ENCODE measurements around the gene SCMH1.
"Not testable (repeated sequence)": the region's sequence is repeated elsewhere in the genome, so short reads cannot be mapped to it uniquely, and the experiment has no call there.

SCMH1 gene

GRCh38 chr1:41249319-41249718 is 7.2 kb upstream of the SCMH1 start:
- ATAC-seq: no peak

GRCh38 chr1:41246568-41246967 is 4.5 kb upstream of the SCMH1 start:
- ATAC-seq: no peak

- no peak for ATAC-seq
Observed at GRCh38 chr1:41245659-41246058, 3.6 kb upstream of the SCMH1 start.

- no peak for ATAC-seq
Observed at GRCh38 chr1:41243079-41243385, 926 bp upstream of the SCMH1 start.

- no peak for ATAC-seq
Observed at GRCh38 chr1:41242342-41243078, 404 bp upstream of the SCMH1 start.

- peak; percentile 66 for ATAC-seq
Observed at GRCh38 chr1:41241354-41241748, 755 bp downstream of the SCMH1 start.

GRCh38 chr1:41240781-41241353 is 1.2 kb downstream of the SCMH1 start:
- no peak for ATAC-seq

- no peak for ATAC-seq
Observed at GRCh38 chr1:41239988-41240610, 2.0 kb downstream of the SCMH1 start.

- peak in 1 of 2 donors; percentile 30 for ATAC-seq
Observed at GRCh38 chr1:41238311-41238988, 3.7 kb downstream of the SCMH1 start.

GRCh38 chr1:41236781-41237180 is 5.3 kb downstream of the SCMH1 start:
- ATAC-seq: no peak

GRCh38 chr1:41235893-41236292 is 6.2 kb downstream of the SCMH1 start:
- ATAC-seq: no peak

- no peak for ATAC-seq
Observed at GRCh38 chr1:41233708-41234107, 8.4 kb downstream of the SCMH1 start.

- no peak for ATAC-seq
Observed at GRCh38 chr1:41232305-41232704, 9.8 kb downstream of the SCMH1 start.

- no peak for ATAC-seq
Observed at GRCh38 chr1:41230656-41231055, 11.4 kb downstream of the SCMH1 start.

- not testable (repeated sequence) for ATAC-seq
Observed at GRCh38 chr1:41229219-41229618, 12.9 kb downstream of the SCMH1 start.

GRCh38 chr1:41226815-41227434 is 15.2 kb downstream of the SCMH1 start:
- ATAC-seq: no peak

GRCh38 chr1:41225495-41225894 is 16.6 kb downstream of the SCMH1 start:
- ATAC-seq: no peak

GRCh38 chr1:41222496-41222895 is 19.6 kb downstream of the SCMH1 start:
- ATAC-seq: no peak

GRCh38 chr1:41221995-41222394 is 20.1 kb downstream of the SCMH1 start:
- no peak for ATAC-seq

GRCh38 chr1:41218152-41218551 is 24.0 kb downstream of the SCMH1 start:
- ATAC-seq: no peak

- no peak for ATAC-seq
Observed at GRCh38 chr1:41217441-41217840, 24.7 kb downstream of the SCMH1 start.

- ATAC-seq: no peak
Observed at GRCh38 chr1:41215623-41216022, 26.5 kb downstream of the SCMH1 start.

GRCh38 chr1:41213341-41213740 is 28.8 kb downstream of the SCMH1 start:
- no peak for ATAC-seq
